Measurements from ENCODE around the gene ARL9.

- TF ChIP-seq CTCF (IDR thresholded peaks at IDR 0.05 in 4 of 5, conservative IDR thresholded peaks at IDR 0.05 in 1 of 5) = no peak
- TF ChIP-seq POLR2A (IDR thresholded peaks at IDR 0.05) = no peak
Measured at GRCh38 chr4:56464581-56464980, 41.0 kb upstream of the ARL9 start.
